ENCODE results near the gene MBIP. TPM values are rescaled to one million over a fixed set of nuclear protein-coding genes. Genes with fewer than 3 reads are reported as not detected.

Gene MBIP
- total RNA-seq, 1 experiment from 2014 or later: 19.1 TPM

DNA sequence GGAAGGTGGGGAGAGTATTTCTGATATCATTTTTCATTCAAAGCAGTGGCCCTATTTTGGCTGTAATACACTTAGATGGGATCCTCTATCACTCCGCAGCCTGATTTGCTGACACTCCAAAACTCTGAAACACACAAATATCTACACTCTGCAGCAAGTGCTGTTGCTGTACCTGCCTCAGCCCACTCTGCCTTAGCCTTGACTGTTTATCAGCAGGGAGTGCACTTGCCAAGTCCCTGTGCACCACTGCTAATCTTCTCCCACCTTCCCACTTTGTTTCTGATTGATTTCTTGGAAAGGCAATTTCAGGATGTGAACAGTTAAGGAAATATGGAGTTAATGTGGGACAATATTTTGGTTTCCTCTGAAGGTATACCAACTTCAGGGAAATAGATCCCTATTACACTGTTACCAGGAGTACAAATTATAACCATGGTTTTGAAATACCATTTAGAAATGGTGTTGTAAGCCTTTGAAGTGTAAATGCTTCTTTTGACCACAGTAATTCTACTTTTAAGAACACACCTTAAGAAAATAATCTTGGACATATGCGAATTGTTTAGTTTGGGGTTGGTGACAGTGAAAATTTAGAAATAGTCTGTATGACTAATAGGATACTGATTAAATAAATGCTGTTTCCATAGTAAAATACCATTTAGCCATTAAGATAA is 59.3 kb downstream of the MBIP start:
- H3K4me1 ChIP-seq (ENCODE audit: control insufficient read depth in 1 of 2, insufficient read depth in 2 of 2, low read length in 2 of 2): no peaks in the 10 kb centered on the region
- H3K4me2 ChIP-seq (ENCODE audit: low read length): no peak overlapping the region
- H3K4me3 ChIP-seq (replicated peaks in 1 of 2; ENCODE audit: low read depth in 1 of 2, low read length in 2 of 2): no peak overlapping the region
- H4K20me1 ChIP-seq (ENCODE audit: insufficient read depth): no peaks in the 10 kb centered on the region
- no peaks in the 10 kb centered on the region for H3K27me3 ChIP-seq (ENCODE audit: insufficient read depth, low read length)
- ATAC-seq: no peak
- TF ChIP-seq CBX3 (IDR thresholded peaks at IDR 0.05; ENCODE audit: low read depth) (no peak), JUND (IDR thresholded peaks at IDR 0.05) (no peak), ELF1 (IDR thresholded peaks at IDR 0.05; ENCODE audit: borderline replicate concordance, low read depth) (no peak), ZFX (IDR thresholded peaks at IDR 0.05) (no peak), EGR1 (IDR thresholded peaks at IDR 0.05; ENCODE audit: low read depth) (no peak), EZH2phosphoT487 (IDR thresholded peaks at IDR 0.05; ENCODE audit: borderline replicate concordance) (no peak), SP1 (IDR thresholded peaks at IDR 0.05; ENCODE audit: low read depth) (no peak), ZNF274 (IDR thresholded peaks at IDR 0.05; ENCODE audit: low read depth, low read length) (no peak), POLR2A (IDR thresholded peaks at IDR 0.05; ENCODE audit: borderline replicate concordance, extremely low read depth, insufficient read depth, insufficient read length) (no peak), RAD21 (IDR thresholded peaks at IDR 0.05; ENCODE audit: low read depth) (no peak), POLR2AphosphoS5 (IDR thresholded peaks at IDR 0.05; ENCODE audit: low read depth, low read length) (no peak), FOSL1 (IDR thresholded peaks at IDR 0.05; ENCODE audit: low read depth) (no peak), SRF (IDR thresholded peaks at IDR 0.05; ENCODE audit: low read depth) (no peak), SIN3A (IDR thresholded peaks at IDR 0.05; ENCODE audit: low read depth) (no peak), YY1 (IDR thresholded peaks at IDR 0.05; ENCODE audit: extremely low read depth, insufficient replicate concordance, low read depth, low read length) (no peak)
- TF ChIP-seq, protein P1, sequence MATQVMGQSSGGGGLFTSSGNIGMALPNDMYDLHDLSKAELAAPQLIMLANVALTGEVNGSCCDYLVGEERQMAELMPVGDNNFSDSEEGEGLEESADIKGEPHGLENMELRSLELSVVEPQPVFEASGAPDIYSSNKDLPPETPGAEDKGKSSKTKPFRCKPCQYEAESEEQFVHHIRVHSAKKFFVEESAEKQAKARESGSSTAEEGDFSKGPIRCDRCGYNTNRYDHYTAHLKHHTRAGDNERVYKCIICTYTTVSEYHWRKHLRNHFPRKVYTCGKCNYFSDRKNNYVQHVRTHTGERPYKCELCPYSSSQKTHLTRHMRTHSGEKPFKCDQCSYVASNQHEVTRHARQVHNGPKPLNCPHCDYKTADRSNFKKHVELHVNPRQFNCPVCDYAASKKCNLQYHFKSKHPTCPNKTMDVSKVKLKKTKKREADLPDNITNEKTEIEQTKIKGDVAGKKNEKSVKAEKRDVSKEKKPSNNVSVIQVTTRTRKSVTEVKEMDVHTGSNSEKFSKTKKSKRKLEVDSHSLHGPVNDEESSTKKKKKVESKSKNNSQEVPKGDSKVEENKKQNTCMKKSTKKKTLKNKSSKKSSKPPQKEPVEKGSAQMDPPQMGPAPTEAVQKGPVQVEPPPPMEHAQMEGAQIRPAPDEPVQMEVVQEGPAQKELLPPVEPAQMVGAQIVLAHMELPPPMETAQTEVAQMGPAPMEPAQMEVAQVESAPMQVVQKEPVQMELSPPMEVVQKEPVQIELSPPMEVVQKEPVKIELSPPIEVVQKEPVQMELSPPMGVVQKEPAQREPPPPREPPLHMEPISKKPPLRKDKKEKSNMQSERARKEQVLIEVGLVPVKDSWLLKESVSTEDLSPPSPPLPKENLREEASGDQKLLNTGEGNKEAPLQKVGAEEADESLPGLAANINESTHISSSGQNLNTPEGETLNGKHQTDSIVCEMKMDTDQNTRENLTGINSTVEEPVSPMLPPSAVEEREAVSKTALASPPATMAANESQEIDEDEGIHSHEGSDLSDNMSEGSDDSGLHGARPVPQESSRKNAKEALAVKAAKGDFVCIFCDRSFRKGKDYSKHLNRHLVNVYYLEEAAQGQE (IDR thresholded peaks at IDR 0.05; ENCODE audit: low read depth): no peak
- TF ChIP-seq, protein P2, sequence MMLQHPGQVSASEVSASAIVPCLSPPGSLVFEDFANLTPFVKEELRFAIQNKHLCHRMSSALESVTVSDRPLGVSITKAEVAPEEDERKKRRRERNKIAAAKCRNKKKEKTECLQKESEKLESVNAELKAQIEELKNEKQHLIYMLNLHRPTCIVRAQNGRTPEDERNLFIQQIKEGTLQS (IDR thresholded peaks at IDR 0.05): no peak
- TF ChIP-seq, protein P3, sequence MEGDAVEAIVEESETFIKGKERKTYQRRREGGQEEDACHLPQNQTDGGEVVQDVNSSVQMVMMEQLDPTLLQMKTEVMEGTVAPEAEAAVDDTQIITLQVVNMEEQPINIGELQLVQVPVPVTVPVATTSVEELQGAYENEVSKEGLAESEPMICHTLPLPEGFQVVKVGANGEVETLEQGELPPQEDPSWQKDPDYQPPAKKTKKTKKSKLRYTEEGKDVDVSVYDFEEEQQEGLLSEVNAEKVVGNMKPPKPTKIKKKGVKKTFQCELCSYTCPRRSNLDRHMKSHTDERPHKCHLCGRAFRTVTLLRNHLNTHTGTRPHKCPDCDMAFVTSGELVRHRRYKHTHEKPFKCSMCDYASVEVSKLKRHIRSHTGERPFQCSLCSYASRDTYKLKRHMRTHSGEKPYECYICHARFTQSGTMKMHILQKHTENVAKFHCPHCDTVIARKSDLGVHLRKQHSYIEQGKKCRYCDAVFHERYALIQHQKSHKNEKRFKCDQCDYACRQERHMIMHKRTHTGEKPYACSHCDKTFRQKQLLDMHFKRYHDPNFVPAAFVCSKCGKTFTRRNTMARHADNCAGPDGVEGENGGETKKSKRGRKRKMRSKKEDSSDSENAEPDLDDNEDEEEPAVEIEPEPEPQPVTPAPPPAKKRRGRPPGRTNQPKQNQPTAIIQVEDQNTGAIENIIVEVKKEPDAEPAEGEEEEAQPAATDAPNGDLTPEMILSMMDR (IDR thresholded peaks at IDR 0.05 in 2 of 3, conservative IDR thresholded peaks at IDR 0.05 in 1 of 3; ENCODE audit: borderline replicate concordance in 1 of 3, insufficient read depth in 1 of 3, low read depth in 2 of 3, low read length in 2 of 3): no peak
- TF ChIP-seq, protein P4, sequence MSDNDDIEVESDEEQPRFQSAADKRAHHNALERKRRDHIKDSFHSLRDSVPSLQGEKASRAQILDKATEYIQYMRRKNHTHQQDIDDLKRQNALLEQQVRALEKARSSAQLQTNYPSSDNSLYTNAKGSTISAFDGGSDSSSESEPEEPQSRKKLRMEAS (IDR thresholded peaks at IDR 0.05): no peak
- DNase-seq (ENCODE audit: low read depth, low spot score): no peak
- POLR2A ChIA-PET: no interaction called here
- no peaks in the 10 kb centered on the region for H3K79me2 ChIP-seq (ENCODE audit: insufficient read depth, low read length)
- CTCF ChIA-PET: no interaction called here
- no peak overlapping the region for H2AFZ ChIP-seq (ENCODE audit: low read depth, low read length, poor library complexity, severe bottlenecking)
- intact Hi-C loops (cut with micrococcal nuclease): no loop called here
- no peak overlapping the region for H3K9ac ChIP-seq (ENCODE audit: low read length)
- no peaks in the 10 kb centered on the region for H3K36me3 ChIP-seq (ENCODE audit: control insufficient read depth in 1 of 2, insufficient read depth in 2 of 2, low read length in 2 of 2)
- no peaks in the 10 kb centered on the region for H3K9me2 ChIP-seq (ENCODE audit: insufficient read depth)
- H3K27ac ChIP-seq (ENCODE audit: low read depth, low read length): no peak overlapping the region
- RAD21 ChIA-PET (ENCODE audit: low non-redundant PET in 1 of 2, low total read pairs in 2 of 2, uncharacterized antibody in 2 of 2, unreplicated experiment in 2 of 2): no interaction called here
- no TSS peak for BruUV-seq (replicated peaks)
- no peaks in the 10 kb centered on the region for H3K9me3 ChIP-seq (ENCODE audit: control insufficient read depth in 1 of 2, insufficient read depth in 1 of 2, low read depth in 1 of 2, low read length in 2 of 2)
